Measurements from ENCODE around the gene TFAP2E.

- TF ChIP-seq CTCF (IDR thresholded peaks at IDR 0.05; ENCODE audit: insufficient read depth, low read depth, low read length) (no peak), EZH2 (IDR thresholded peaks at IDR 0.05; ENCODE audit: insufficient read depth, low read length) (no peak)
Observed at GRCh38 chr1:35558374-35559316, 14.5 kb upstream of the TFAP2E start.
